GM10266 (cell line): ENCODE measurements around the gene MLLT10.

Experiments used
- DNase-seq: peaks from one replicate; pipeline ENCODE4 v3.0.0; 2012; ENCODE audit errors: extremely low spot score
- TF ChIP-seq, protein P1 (sequence below): IDR thresholded peaks from 2 replicates; pipeline ENCODE4 v1.5.1; 2012; ENCODE audit warnings: mild to moderate bottlenecking, low read depth; ENCODE audit not compliant: control insufficient read depth, insufficient read depth; ENCODE audit errors: missing control alignments

The MLLT10 gene

DNA sequence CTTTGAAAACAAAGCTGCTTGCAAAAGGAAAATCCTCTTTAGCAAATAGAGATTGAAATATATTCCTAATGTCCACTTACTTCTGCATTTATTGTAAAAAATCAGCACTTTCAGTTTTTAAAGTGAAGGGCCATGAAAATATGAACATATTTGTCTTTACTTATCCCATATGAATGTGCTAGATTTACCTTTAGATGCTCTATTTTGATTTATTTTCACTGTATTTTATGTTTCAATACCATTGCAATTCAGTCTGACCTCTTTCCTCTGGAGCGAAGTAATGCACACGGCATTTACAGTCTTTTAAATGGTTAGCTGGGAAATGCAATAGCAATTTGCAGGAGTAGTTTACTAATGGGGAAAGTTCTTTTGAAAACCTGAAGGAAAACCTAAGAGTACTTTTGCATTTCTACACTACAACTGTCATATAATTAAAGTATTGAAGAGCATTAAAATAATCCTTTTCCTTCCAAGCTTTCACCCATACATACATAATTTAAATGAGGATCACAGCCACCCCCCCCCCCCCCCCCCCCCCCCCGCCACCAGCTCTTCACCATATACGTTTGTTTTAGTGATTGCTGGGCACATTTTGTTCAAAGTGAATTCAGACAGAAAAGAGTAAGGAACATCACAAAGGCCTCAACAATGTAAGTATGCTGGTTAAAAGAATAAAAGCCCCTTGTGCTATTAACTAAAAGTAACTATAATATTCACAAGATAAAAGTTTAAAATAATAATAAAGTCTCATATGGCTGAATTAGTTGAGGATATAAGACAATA, 12.1 kb upstream of the MLLT10 start:
- DNase-seq, result no peak
- TF ChIP-seq, protein P1, sequence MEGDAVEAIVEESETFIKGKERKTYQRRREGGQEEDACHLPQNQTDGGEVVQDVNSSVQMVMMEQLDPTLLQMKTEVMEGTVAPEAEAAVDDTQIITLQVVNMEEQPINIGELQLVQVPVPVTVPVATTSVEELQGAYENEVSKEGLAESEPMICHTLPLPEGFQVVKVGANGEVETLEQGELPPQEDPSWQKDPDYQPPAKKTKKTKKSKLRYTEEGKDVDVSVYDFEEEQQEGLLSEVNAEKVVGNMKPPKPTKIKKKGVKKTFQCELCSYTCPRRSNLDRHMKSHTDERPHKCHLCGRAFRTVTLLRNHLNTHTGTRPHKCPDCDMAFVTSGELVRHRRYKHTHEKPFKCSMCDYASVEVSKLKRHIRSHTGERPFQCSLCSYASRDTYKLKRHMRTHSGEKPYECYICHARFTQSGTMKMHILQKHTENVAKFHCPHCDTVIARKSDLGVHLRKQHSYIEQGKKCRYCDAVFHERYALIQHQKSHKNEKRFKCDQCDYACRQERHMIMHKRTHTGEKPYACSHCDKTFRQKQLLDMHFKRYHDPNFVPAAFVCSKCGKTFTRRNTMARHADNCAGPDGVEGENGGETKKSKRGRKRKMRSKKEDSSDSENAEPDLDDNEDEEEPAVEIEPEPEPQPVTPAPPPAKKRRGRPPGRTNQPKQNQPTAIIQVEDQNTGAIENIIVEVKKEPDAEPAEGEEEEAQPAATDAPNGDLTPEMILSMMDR, result no peak

DNA sequence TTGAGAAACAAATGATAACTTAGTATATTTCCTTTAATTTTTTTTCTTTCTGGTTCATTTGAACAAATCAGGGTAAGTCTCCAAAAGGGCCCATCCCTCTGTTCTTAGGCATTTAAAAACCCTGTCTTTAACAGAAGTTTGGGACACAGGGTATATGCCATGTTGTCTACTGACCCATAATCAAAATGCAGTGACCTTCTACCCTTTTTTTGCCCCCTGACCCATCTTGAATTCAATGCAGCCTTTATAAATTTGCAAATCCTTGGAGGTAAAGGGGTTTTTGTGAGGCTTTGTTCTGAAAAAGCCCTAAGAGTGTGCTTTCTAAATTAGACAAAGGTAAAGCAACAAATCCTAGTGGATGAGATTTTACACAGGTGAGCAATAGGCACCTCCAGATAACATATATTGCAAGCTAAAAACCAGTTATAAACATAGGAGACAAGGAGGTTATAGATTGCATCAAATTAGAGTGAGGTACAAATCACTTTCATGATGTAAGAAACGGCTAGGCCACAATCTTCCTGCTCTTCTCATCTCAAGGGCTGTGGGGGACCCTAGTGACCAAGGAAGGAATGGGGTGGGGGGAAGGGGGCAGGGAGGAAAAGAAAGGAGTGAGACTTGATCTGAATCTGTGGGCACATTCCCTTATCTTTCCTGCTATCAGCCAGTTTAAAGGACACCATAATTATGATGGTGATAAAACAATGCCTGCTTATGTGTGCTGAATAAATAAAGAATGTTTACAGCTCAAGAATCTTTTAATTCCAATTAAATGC, 11.2 kb upstream of the MLLT10 start:
- no peak for DNase-seq
- TF ChIP-seq, protein P1, result no peak

DNA sequence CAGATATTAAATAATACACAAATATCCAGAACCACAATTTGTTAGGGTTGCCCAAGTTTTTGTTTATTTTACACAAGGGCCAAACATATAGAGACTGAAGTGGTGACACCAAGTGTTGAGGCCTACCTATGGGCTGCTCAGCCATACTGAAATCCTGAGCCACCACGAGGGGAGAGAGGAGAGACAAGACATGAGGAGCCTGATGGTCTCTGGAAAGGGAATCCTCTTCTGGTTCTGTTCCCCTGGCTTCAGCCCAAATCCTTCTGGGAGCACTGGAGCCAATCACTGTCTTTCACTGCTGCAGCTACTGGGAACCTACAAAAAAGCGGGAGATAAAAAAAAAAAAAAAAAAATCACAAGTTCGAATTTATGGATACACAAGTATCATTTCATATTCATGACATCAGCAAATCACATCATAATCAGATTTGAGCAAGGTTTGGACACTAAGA, 10.4 kb upstream of the MLLT10 start:
- no peak for DNase-seq
- TF ChIP-seq, protein P1, result no peak

DNA sequence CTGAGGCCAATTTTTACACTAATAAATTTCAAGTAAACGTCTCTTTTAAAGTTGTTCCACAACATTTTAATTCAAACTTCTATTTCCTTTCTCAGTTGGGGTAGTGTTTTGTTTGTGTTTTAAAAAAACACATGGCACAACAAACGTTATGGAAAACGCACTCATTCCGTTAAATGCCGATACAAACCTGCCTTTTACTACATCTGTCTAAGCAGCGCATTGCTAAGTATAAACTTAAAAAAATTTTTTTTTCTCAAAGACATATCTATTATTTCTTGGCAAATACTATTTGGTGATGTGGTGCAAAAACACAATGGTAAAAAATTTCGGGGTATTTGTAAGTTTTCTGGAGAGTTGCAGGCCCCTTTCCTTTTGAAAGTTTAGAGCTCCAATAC, 9.9 kb upstream of the MLLT10 start:
- TF ChIP-seq, protein P1, result no peak
- DNase-seq, result no peak

DNA sequence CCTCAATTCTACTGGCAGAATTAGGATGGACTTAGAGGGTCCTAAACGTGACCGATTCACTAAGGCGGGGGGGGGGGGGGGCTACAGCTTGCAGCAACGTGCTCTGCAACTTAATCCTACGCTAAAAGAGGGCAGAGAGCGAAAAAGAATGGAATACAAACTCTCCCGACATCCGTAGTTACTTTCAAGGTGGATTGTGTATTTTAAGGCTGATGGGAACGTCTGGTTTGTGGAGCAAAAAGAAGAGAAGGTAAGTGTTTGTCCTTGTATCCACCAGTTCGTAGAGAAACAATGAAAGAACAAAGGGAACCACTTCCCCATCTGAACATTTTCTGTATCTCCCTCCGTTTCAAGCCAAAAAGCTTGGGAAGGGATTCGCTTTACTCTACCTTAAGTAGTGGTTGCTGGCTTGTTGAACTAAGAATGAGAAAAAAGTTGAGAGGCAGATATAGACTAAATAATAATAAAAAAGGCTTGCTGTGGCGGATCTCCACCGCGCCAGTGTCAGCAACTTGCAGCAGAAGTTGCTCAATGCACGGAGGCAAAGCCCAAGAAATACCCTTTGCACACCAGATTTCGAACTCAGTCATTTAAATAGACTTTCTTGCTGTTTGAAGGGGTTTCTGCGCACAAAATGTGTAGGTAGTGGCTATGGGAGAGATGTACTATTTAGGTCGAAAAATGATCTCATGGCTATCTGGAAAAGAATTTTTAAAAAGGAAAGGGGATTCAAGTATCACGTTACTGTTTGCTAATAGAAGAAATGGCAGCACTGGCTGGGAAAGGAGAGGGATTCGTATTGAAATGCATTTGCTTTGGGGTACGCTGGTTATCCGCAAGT, 9.3 kb upstream of the MLLT10 start:
- no peak for DNase-seq
- TF ChIP-seq, protein P1, result no peak

DNA sequence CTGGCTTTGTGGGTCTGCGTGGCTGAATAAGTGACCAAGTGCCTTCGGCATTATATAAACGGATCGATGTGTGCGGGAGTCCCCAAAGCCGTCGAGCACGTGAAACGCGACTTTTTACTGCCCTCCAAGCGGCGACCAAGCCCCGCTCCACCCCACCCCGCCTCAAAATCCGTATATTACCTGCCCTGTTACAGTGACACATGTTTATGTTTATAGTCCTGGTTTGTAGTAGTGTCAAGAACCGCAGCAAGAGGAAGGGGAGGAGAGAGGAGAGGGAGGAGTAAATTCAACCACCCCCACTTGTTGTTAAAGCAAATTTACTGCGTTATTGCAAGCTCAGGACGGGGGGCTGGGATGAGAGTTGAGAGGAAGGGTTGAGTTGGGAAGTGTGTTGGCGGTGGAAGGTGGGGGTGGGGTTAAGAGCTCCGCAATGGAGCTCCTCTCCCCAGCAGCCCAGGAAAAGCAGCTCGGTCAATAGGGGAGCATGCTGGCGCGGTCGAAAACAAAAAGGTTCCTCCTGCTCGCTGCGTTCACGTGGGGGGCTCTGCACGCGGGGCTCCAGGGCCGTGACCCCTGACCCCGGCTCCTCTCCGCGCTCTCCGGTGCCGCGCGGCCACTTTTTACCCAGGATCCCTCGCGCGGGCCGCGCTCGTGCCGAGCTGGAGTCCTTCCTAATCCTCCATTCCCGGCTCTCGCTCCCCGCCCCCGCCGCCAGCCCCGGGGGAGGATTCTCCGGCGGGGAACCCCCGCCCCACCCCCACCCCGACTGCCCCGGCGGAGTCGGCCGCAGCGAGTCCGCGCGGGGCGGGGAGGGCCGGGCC, 8.5 kb upstream of the MLLT10 start, which contains the start of gene SKIDA1:
Gene SKIDA1 (minus strand): TSS at position 316 of the 821 bp plus-strand sequence. CDS start 7,860 bp downstream, outside the sequence.
- peak; percentile 69 for DNase-seq
- TF ChIP-seq, protein P1, result no peak
